Measurements from ENCODE around the gene MPDZ. TPM values are rescaled to one million over a fixed set of nuclear protein-coding genes. Genes with fewer than 3 reads are reported as not detected.

MPDZ gene
- polyA plus RNA-seq, 1 donor (not counting 4 experiments of a cell fraction or from before 2014, with no cell fraction given): 9.0 TPM

DNA sequence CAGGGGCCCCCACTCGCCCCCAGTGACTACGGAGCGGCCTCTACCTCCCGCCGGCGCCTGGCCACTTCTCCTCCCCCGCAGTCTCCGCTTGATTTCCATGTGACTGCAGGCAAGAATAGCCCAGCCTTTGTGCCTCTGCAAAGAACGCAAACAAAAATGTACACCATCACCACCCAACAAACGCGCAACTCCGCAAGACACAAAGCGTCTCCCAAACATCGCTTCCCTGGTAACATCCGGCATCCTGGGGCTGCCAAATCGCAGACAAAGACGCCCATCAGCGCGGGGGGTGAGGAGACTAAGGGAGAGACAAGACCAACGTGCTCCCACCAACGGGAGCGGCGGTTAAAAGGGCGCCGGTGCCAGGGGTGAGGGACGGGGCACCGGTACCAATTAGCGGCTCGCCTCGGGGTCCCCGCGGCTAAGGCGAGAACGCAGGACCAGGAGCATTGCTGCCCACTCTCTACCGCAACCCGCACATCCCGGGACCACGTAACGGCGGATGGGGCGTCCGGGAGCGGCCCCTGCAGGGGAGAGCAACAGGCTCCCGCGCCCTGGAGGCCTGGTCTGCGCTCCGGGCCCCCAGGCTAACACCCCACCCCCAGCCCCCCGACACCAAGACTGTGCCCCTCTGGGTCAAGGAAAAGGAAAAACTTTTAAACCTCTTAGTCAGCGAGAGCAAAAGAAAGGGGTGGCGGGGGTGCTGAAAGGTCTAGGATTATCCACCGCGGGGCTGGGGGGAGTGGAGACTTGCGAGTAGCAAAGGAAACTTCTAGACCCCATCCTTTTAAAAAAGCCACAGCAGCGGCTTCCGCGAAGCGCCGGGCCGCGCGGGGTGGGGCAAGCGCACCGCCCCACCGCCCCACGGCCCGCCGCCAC lies 885 bp downstream of the MPDZ start:
- Histone ChIP-seq H3K4me3 (ENCODE audit: control insufficient read depth in 2 of 3, extremely low read depth in 1 of 3, insufficient read depth in 2 of 3, low read depth in 1 of 3, low read length in 3 of 3) (peak overlapping the region; percentile 52 to 76 (median 70)), H3K4me2 (ENCODE audit: control insufficient read depth, extremely low read depth, insufficient read depth, low read depth, low read length) (peak overlapping the region; percentile 86), H3K36me3 (ENCODE audit: control insufficient read depth in 2 of 2, extremely low read depth in 1 of 2, insufficient read depth in 2 of 2, low read length in 2 of 2) (no peaks in the 10 kb centered on the region), H3K9ac (ENCODE audit: control insufficient read depth, extremely low read depth, insufficient read depth, low read length) (peak overlapping the region; percentile 52), H3K27me3 (ENCODE audit: control insufficient read depth, extremely low read depth, insufficient read depth, low read length) (no peaks in the 10 kb centered on the region), H2AFZ (ENCODE audit: control insufficient read depth, low read length) (peak overlapping the region; percentile 89), H3K27ac (ENCODE audit: control insufficient read depth, insufficient read depth, low read length) (no peak overlapping the region), H3K4me1 (ENCODE audit: control insufficient read depth, extremely low read depth, insufficient read depth, low read length) (peaks cover 9% of the 10 kb centered on the region), H4K20me1 (ENCODE audit: control insufficient read depth, extremely low read depth, insufficient read depth, low read length) (no peaks in the 10 kb centered on the region), H3K9me3 (ENCODE audit: control insufficient read depth, low read depth, low read length) (no peaks in the 10 kb centered on the region), H3K9me1 (ENCODE audit: control insufficient read depth, extremely low read depth, insufficient read depth, low read length) (no peaks in the 10 kb centered on the region), H3K79me2 (ENCODE audit: control insufficient read depth, insufficient read depth, low read length) (peaks cover 3% of the 10 kb centered on the region)
- TF ChIP-seq, protein P1, sequence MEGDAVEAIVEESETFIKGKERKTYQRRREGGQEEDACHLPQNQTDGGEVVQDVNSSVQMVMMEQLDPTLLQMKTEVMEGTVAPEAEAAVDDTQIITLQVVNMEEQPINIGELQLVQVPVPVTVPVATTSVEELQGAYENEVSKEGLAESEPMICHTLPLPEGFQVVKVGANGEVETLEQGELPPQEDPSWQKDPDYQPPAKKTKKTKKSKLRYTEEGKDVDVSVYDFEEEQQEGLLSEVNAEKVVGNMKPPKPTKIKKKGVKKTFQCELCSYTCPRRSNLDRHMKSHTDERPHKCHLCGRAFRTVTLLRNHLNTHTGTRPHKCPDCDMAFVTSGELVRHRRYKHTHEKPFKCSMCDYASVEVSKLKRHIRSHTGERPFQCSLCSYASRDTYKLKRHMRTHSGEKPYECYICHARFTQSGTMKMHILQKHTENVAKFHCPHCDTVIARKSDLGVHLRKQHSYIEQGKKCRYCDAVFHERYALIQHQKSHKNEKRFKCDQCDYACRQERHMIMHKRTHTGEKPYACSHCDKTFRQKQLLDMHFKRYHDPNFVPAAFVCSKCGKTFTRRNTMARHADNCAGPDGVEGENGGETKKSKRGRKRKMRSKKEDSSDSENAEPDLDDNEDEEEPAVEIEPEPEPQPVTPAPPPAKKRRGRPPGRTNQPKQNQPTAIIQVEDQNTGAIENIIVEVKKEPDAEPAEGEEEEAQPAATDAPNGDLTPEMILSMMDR (optimal IDR thresholded peaks at IDR 0.05 in 1 of 3, IDR thresholded peaks at IDR 0.05 in 1 of 3, conservative IDR thresholded peaks at IDR 0.05 in 1 of 3; ENCODE audit: extremely low read depth in 1 of 3, insufficient read depth in 2 of 3, low read length in 3 of 3): peak in 1 of 3 experiments; percentile 16
- no peak for TF ChIP-seq EZH2 (IDR thresholded peaks at IDR 0.05; ENCODE audit: low read length)
- DNase-seq (ENCODE audit: low read depth, low spot score) (no peak), FAIRE-seq (no peak)
- dilution Hi-C loops (cut with MboI; ENCODE audit: extremely low pct_ligation_motif_present, low sequenced_read_pairs): no loop called here

DNA sequence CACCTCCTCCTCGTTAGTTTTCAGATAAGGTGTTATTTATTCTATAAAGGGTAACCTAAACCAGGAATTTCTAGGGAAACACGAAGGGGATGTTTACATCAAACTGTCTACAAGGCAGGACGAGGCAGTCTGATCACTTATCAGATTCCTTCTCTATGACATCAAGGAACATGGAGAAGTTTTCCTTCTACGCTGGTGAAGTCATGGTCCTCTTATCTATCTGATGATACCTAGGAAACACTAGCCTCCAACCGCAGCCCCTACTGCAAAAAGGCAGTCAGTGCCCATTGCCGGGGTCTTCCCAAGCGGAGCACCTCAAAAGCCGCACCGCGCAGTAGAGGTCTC lies 1.5 kb downstream of the MPDZ start:
- no peaks in the 10 kb centered on the region for H3K9me1 ChIP-seq (ENCODE audit: control insufficient read depth, extremely low read depth, insufficient read depth, low read length)
- H3K9ac ChIP-seq (ENCODE audit: control insufficient read depth, extremely low read depth, insufficient read depth, low read length): peak overlapping the region; percentile 52
- H3K79me2 ChIP-seq (ENCODE audit: control insufficient read depth, insufficient read depth, low read length): peaks cover 3% of the 10 kb centered on the region
- H2AFZ ChIP-seq (ENCODE audit: control insufficient read depth, low read length): peak overlapping the region; percentile 89
- no peaks in the 10 kb centered on the region for H3K27me3 ChIP-seq (ENCODE audit: control insufficient read depth, extremely low read depth, insufficient read depth, low read length)
- peak overlapping the region; percentile 86 for H3K4me2 ChIP-seq (ENCODE audit: control insufficient read depth, extremely low read depth, insufficient read depth, low read depth, low read length)
- no peaks in the 10 kb centered on the region for H4K20me1 ChIP-seq (ENCODE audit: control insufficient read depth, extremely low read depth, insufficient read depth, low read length)
- FAIRE-seq (no peak), DNase-seq (ENCODE audit: low read depth, low spot score) (no peak)
- H3K4me1 ChIP-seq (ENCODE audit: control insufficient read depth, extremely low read depth, insufficient read depth, low read length): peaks cover 9% of the 10 kb centered on the region
- H3K4me3 ChIP-seq (ENCODE audit: control insufficient read depth in 2 of 3, extremely low read depth in 1 of 3, insufficient read depth in 2 of 3, low read depth in 1 of 3, low read length in 3 of 3): peak overlapping the region; percentile 52 to 76 (median 70)
- no peak overlapping the region for H3K27ac ChIP-seq (ENCODE audit: control insufficient read depth, insufficient read depth, low read length)
- H3K36me3 ChIP-seq (ENCODE audit: control insufficient read depth in 2 of 2, extremely low read depth in 1 of 2, insufficient read depth in 2 of 2, low read length in 2 of 2): no peaks in the 10 kb centered on the region
- no peaks in the 10 kb centered on the region for H3K9me3 ChIP-seq (ENCODE audit: control insufficient read depth, low read depth, low read length)
- dilution Hi-C loops (cut with MboI; ENCODE audit: extremely low pct_ligation_motif_present, low sequenced_read_pairs): no loop called here
- TF ChIP-seq, protein P1 (optimal IDR thresholded peaks at IDR 0.05 in 1 of 3, IDR thresholded peaks at IDR 0.05 in 1 of 3, conservative IDR thresholded peaks at IDR 0.05 in 1 of 3; ENCODE audit: extremely low read depth in 1 of 3, insufficient read depth in 2 of 3, low read length in 3 of 3): no peak
- no peak for TF ChIP-seq EZH2 (IDR thresholded peaks at IDR 0.05; ENCODE audit: low read length)

All from keratinocyte (primary cell).